NCI-H146 treated with DMSO at 0.1 percent for 48 hours (cell line): Measurements from ENCODE around the gene LSP1.
"Not testable (repeated sequence)": the region's sequence is repeated elsewhere in the genome, so short reads cannot be mapped to it uniquely, and the experiment has no call there.

ENCODE experiments used
- DNase-seq: peaks from one replicate; lab custom pipeline; 2025; ENCODE audit not compliant: unreplicated experiment; lab: John Stamatoyannopoulos, UW

Gene LSP1, protein sequence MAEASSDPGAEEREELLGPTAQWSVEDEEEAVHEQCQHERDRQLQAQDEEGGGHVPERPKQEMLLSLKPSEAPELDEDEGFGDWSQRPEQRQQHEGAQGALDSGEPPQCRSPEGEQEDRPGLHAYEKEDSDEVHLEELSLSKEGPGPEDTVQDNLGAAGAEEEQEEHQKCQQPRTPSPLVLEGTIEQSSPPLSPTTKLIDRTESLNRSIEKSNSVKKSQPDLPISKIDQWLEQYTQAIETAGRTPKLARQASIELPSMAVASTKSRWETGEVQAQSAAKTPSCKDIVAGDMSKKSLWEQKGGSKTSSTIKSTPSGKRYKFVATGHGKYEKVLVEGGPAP

DNA sequence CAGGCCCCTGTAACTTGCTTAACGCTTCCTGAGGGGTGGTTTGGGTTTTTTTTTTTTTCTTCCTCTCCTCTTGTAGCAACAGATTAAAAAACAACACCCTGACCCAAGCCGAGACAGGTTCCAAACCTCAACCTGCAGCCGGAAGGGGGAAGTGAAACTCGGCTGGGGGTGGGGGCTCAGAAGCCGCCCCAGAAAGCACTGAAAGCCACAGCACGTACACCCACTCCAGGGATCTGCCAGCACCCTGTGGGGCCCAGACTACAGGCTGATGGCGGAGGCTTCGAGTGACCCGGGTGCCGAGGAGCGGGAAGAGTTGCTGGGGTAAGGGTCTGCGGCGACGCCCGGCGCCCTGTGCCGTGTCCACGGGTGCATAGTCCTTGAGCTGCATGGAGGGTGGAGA is at the start of gene LSP1:
Gene LSP1, plus strand, starts transcription at position 208 of the 400 bp plus-strand sequence. Its CDS starts 61 bp downstream, at position 269.
- DNase-seq, result no peak

DNA sequence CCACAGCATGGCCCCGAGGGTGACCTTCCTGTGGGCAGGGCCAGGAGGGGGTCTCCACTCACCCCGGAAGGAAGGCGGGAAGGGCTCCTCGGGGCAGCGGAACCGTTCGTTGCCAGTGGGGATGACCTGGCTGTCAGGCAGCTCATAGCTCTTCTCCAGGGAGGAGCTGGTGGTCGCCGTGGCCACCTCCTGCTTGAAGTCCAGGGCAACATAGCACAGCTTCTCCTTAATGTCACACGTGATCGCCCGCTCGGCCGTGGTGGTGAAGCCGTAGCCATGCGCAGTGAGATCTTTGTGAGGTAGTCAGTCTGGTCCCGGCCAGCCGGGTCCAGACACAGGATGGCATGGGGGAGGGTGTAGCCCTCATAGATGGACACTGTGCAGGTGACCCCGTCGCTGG is 49.6 kb upstream of the LSP1 start:
- no peak for DNase-seq

DNA sequence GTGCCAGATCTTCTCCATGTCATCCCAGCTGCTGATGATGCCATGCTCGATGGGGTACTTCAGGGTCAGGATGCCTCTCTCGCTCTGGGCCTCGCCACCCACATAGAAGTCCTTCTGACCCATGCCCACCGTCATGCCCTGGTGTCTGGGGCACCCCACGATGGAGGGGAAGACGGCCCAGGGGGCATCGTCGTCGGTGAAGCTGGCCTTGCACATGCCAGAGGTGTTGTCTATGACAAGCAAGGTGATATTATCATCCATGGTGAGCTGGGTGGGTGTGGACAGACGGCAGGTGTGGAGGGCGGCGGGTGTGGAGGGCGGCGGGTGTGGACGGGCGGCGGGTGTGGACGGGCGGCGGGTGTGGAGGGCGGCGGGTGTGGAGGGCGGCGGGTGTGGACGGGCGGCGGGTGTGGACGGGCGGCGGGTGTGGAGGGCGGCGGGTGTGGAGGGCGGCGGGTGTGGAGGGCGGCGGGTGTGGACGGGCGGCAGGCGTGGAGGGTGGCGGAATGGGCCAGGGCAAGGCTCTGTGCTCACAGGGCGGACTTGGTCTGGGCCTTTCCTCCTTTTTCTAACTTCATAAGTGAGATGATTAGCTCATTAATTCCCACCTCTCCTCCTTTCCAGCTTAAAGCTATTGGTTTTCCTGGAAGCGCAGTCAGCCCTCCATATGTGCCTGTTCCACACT is 48.9 kb upstream of the LSP1 start:
- not testable (repeated sequence) for DNase-seq

DNA sequence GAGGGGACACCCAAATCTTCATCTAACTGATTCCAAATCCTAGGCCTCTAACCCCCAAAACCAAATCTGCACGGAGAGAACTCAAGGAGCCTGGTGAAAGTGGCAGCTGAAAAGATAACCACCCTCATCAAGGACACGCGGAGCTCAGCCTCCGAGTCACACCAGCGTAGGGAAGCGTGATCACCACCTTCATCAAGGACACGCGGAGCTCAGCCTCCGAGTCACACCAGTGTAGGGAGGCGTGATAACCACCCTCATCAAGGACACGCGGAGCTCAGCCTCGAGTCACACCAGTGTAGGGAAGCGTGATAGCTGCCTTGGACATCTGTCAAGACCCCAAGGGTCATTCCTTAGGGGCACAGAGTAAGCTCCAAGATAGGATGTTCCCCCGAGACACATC is 47.4 kb upstream of the LSP1 start:
- DNase-seq, result no peak

DNA sequence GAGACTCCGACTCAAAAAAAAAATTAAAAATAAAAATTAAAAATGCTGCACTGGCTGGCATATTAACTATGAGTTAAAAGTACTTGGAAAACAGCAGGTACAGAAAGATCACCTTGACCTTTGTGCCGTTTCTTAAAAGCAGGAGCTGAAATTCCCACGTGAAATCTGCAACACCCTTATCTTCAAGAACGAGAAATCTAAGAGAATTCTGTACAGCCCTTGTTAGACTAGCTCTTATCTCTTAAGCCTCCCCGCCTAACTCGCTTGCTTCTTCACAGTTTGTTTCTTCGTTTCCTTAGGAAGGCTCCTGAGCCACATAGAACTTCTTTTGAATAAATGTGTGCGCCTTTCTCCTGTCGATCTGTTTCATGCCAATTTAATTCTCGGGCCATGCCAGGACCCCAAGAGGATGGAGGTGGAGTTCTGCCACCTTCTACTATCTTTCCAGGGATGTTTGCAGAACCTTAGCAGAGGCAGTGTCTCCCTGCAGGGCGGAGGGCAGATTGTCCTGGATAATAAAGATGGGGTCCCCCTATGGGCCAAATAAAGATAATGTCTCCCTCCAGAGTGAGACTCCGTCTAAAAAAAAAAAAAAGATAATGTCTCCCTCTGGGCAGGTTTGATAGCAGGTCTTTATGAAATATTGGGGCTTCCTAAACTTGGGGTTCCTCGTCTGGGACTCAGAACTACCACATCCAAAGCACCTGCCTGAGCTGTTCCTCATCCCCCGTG is 45.5 kb upstream of the LSP1 start:
- DNase-seq, result no peak

DNA sequence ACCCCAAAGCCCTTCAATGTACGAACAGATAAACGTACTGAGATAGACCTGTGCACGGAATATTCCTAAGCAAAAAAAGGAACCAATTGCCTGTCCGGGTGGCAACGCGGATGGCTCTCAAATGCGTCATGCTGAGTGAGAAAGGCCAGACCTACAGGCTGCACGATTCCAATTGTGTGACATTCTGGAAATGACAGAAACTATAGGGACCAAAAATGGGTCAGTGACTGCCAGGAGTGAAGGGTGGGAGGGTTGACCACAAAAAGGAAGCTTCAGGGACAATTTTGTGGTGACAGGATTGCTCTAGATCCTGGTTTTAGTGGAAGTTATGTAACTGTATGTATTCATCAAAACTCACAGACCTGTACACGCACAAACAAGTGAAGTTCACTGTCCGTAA is 42.1 kb upstream of the LSP1 start:
- no peak for DNase-seq

DNA sequence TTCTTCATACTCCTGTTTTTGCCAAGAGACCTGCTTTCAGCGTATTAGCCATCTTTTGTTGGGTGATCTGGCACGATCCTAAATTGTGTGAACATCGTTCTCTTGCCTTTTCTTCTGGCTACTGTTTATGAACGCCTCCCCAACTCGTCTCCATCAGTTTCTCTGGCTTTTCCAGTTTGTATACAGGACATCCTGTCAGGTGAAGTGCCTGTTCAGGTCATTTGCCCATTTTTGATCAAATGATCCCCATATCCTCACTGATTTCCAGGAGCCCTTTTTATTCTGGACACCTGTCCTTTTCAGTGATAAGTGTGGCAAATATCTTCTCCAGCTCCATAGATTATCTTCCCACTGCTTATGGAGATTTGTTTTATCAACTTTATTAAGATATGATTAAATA is 40.6 kb upstream of the LSP1 start:
- DNase-seq, result no peak

DNA sequence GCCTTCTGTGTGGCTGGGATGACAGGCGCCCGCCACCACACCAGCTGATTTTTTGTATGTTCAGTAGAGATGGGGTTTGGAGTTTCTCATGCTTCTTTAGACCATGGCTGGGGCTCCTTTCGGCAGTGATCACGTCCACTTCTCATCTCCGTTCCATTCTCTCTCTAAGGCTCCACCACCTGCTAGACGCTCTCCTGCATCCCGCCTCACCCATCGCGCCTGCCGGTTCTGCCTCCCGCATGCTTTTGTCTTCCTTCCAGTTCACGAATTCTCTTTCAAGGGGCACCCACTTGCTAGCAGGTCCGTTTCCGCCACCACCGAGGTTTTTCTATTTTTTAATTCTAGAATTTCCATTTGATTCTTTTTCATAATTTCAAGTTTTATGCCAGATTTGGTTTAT is 40.1 kb upstream of the LSP1 start:
- no peak for DNase-seq

DNA sequence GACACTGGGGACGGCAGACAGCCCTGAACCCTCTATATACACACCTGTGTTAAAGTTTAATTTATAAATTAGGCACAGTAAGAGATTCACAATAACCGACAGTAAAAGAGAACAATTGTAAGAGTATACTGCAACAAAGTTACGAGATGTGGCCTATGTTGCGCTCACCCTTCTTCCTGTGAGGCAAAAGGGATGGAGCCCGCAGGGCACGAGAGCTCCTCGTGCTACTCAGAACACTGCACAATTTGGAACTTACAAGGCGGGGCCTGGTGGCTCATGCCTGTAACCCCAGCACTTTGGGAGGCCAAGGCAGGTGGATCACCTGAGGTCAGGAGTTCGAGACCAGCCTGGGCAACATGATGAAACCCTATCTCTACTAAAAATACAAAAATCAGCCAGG is 39.5 kb upstream of the LSP1 start:
- DNase-seq, result not testable (repeated sequence)

DNA sequence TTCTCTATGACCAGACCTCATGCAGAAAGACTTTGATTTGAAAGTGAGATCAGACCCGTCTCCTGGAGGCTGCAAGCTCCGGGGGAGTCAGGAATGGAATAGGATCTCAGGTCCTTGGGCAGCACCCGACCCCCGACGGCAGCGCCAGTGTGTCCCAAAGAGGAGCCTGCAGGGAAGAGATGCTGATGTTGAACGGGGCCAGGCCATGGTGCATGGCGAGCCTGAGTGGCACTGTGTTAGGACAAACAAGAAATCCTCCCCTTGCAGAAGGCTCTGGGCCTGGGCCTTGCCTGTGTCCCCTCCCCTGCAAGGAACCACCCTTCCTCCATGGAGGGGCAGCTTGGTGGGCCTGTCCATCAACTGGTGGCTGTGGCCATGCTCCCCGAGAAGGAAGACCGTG is 38.2 kb upstream of the LSP1 start:
- no peak for DNase-seq

DNA sequence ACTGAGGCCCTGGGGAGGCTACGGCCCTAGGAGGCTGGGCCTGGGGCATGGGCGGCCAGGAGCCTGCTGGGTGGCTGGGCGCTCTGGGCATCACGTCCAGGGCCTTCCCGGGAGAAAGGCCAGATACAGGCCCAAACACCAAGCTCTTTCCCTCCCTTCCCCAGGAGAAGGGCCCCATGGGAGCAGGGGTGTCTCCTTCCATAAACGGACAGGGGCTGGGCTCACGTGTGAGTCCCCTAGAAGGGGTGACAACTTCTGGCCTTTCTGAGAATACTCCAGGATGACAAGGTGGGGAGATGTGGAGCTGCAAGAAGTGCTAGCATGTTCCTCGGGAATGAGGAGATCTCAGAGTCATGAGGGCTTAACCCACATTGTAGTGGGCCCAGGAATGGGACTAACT is 37.6 kb upstream of the LSP1 start:
- DNase-seq, result no peak

DNA sequence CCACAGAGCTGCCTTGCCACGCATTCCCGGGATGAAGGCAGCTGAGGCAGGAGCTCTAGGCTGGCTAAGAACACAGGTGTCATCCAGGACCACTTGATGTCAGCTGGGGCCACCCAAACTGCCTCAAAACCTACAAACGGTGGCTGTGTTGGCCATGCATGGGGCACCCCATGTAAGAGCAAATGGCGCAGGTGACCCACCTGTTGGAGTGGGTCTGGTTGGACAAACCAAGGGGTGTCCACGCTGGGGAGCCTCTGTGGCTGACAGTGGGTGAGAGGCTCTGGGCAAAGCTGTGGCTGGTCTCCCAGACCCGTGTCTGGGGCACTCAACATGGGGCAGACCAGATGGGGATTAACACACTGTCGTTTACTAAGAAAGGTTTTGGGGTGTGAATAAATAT is 37.1 kb upstream of the LSP1 start:
- no peak for DNase-seq

DNA sequence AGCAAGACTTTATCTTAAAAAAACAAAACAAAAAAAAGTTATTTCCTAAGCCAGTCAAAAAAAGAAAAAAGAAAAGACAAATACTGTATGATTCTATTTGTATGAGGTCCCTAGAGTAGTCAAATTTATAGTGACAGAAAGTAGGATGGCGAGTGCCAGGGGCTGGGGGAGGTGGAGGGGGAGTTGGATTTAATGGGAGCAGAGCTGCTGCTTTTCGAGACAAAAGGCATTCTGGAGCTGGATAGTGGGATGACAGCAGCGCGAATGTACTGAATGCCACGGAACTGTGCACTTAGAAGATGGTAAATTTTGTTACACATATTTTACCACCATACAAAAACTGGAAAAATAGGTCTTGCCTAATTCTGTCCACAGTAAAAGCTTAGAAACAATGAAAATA is 35.9 kb upstream of the LSP1 start:
- DNase-seq, result no peak

DNA sequence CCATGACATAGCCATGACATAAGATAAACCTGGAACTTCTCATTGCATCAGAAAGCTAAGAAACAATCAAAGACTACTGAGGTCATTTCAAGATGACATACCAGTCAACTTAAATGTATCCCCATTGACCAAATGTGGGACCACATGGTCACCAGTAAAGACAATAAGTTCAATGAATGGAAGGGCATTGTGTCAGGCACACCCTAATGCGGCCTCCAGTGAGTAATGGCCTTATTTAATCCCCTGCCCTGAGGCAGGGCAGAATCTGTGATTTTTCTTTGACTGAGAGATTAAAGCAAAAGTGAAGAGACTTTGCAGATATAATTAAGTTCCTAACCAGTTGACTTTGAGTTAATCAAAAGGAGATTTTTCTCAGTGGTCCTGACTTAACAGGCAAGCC is 35.4 kb upstream of the LSP1 start:
- DNase-seq, result no peak

DNA sequence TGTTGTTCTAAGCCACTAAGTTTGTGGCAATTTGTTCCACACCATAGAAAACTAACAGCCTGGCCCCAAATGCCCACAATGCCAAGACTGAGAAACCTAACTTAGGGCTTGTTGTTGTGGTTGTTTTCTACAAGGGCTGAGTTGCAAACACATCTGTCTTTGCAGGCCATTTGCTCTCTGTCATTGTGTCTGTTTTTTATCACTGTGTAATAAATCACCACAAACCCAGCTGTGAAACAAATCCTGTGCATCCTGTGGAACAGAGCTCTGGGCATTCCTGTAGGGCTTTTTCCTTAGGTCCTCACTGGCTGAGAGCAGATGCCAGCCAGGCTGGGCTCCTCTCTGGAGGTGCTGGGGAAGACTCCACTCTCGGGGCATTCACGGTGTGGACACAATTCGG is 33.8 kb upstream of the LSP1 start:
- no peak for DNase-seq

DNA sequence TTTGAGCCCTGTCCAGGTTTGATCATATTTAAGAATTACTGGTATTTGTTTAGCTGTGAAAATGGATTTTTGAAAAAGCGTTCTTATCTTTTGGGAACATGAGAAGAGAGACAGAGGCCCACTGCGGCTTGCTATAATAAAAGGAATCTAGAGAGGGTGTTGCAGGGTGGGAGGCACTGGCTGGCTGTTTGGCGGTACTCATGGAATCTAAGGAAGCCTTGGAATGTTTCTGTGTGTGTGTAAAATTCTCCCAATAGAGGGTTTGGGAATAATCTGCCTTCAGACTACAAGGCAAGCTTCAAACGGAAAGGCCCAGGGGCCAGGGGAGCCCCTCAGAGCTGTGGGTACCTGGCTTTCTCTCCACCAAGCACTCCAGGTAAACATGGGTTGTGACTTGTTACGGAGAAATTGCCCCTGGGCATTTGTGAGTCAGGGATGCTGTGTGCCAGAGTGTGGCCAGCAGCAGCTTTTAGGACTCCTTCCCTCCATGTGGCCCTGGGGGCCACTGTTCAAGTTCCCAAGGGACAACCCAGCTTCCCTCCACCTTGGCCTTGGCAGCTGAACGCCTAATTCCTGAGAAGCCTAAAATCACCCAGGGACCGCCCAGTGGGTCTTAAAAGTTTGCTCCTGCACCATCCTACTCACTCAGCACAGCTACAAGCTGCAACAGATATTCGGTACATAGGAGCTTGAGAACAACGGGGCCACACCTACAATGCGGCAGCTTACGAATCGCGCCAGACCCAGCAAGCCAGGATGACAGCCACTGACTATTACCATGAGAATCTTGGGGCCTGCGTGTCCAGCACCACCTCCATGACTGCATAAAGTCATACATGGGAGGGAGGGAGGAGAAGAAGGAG is 32.2 kb upstream of the LSP1 start:
- DNase-seq, result no peak

DNA sequence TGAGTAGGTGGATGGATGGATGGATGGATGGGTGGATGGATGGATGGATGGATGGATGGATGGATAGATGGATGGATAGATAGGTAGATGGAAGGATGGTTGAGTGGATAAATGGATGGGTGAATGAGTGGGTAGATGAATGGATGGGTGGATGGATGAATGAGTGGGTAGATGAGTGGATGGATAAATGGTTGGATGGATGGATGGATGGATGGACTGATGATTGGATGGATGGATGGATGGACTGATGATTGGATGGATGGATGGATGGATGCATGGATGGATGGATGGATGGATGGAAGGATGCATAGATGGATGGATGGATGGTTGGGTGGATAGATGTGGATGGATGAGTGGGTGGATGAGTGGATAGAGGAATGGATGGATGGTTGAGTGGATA is 31.3 kb upstream of the LSP1 start:
- no peak for DNase-seq

DNA sequence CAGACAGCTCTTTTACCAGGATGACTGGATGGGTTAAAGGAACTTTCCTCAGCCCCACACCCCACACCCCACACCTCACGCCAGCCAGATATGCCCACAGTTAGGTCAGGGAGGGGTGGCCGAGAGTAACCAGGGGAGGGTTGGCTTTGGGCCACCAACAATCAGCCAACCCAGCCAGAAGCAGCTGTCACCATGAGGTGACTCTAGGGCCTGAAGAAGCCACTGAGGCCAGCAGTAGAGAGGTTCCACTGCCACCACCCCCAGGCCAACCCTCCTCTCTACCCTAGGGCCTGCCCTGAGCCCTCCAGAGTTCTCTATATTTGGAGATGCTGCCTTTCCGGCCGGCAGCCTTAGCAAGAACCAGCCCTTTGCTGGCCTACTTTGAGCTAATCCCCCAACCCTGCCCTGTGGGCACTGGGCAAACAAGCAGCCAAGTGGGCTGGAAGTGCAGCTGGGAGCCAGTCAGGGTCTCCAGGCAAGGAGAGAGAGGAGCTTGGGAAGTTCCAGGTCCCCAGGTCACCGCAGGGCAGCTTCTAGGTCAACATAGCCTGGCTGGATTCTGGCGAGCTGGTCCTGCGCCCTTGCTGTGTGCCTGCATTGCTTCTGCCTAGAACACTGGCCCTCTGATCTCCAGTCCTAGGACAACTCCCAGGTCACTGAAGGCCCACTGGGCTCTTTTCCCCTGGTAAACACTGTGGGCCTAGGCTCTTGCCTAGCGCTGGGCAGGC is 30.1 kb upstream of the LSP1 start:
- no peak for DNase-seq

DNA sequence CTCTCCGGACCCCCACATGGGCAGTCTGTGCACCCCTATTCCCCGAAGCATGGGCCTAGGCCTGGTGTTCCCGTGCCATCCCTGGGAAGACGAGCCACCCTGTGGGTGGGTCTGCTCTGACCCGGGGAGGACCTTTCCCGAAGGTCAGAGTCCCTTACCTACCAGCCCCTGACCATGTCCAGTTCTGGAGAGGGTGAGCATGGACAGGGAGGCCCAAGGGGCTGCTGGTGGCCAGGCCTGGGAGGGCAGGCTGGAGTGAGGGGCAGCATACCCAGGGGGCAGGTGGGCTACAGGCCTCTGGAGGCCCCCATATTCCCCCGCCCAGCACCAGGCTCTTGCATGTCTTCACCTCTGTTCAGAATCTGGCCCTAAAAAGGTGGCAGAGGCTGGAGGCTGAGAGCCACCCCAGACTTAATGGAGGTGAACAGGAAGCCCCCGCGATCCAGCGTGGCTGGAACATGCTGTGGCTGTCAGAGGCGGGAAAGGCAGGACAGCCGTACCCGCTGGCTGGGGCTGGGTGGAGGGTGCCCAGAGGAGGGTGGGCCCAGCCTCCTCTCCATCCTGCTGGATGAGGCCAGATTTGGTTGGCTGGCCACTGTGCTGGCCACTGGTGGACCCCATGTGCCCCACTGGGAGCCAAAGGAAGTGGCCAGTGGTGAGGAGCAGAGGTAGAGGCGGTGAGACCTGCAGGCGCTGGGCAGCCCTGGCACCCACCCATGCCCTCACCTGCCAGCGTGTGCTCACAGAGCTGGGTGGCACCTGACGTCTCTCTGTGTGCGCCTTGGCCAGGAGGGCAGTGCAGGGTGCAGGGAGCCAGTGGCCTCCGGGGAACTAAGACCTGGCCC is 29.3 kb upstream of the LSP1 start:
- DNase-seq, result no peak
